AG10803 (cell line): ENCODE measurements around the gene PACSIN1.

ENCODE experiments used
- DNase-seq: peaks from one replicate; pipeline ENCODE4 v3.0.0; 2010; ENCODE audit warnings: low read depth
- H3K4me3 ChIP-seq: 2 replicates; pipeline ENCODE4 v1.5.1; 2011; ENCODE audit warnings: mild to moderate bottlenecking, low read length, control low read depth
- TF ChIP-seq, protein P1 (sequence below): conservative IDR thresholded peaks from 2 replicates; pipeline ENCODE4 v1.5.1; 2011; ENCODE audit warnings: mild to moderate bottlenecking, low read length, control low read depth, inconsistent platforms

The PACSIN1 gene

DNA sequence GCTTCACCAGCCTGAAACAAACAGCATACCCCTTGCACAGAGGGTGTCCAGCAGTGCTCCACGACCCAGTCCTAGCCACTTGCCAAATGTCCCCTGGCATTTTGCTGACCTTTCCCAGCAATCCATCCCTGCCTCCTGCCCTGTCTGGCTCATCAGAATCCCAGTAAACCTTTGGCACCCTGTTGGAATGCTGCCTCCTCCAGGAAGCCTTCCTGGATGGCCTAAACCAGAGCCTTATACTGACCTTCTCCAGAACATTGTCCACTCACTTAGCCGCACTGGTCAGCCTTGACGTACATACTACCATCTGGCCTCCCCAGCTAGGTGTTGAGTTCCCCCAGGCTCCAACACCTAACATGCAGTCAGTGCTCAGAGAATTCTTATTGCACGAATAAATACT is 2.0 kb upstream of the PACSIN1 start:
- no peak for DNase-seq
- TF ChIP-seq, protein P1, sequence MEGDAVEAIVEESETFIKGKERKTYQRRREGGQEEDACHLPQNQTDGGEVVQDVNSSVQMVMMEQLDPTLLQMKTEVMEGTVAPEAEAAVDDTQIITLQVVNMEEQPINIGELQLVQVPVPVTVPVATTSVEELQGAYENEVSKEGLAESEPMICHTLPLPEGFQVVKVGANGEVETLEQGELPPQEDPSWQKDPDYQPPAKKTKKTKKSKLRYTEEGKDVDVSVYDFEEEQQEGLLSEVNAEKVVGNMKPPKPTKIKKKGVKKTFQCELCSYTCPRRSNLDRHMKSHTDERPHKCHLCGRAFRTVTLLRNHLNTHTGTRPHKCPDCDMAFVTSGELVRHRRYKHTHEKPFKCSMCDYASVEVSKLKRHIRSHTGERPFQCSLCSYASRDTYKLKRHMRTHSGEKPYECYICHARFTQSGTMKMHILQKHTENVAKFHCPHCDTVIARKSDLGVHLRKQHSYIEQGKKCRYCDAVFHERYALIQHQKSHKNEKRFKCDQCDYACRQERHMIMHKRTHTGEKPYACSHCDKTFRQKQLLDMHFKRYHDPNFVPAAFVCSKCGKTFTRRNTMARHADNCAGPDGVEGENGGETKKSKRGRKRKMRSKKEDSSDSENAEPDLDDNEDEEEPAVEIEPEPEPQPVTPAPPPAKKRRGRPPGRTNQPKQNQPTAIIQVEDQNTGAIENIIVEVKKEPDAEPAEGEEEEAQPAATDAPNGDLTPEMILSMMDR, result no peak
- no peak overlapping the region for H3K4me3 ChIP-seq

DNA sequence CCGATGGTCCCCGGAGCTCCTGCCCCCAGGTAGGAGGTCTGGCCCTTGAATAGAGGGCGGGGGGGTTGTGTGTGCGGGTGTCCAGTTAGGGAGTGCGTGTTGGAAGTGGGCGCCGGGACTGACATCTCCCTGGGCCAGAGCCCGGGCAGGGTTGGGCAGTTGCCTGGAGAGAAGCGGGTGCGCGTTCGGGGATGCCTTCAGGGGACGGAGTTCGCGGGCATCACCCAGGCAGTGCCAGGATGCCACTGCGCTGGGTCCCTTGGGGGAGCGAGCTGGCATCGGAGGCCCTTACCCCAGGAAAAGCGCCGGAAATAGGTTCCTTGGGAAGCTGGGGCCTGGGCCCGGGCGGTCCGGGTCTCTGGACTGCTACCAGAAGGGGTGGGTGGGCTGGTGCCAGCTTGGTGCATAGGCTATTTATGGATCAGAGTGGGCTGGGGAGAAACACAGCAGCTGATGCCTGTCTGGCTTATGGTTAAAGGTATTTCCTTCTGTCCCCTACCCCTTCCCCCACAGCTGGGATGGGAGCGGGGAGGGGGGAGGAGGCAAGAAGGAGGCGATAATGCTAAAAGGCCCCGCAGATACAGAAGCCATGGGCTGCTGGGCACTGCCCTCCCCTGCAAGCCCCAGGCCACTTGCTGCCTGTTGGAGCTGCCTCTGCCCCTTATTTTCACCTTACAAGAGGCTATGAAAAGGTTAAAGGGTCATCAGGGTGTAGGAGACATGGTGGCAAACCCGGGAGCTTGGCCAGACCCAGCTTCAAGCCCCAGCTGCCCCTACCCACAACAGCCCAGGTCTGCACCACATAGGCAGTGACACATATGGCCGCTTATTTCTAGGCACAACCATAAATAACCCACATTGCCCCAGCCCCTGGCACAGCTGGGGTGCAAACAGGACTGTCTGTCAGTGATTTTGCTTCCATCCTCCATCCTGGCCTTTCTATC is 638 bp downstream of the PACSIN1 start:
- no peak overlapping the region for H3K4me3 ChIP-seq
- TF ChIP-seq, protein P1, result no peak
- no peak for DNase-seq

DNA sequence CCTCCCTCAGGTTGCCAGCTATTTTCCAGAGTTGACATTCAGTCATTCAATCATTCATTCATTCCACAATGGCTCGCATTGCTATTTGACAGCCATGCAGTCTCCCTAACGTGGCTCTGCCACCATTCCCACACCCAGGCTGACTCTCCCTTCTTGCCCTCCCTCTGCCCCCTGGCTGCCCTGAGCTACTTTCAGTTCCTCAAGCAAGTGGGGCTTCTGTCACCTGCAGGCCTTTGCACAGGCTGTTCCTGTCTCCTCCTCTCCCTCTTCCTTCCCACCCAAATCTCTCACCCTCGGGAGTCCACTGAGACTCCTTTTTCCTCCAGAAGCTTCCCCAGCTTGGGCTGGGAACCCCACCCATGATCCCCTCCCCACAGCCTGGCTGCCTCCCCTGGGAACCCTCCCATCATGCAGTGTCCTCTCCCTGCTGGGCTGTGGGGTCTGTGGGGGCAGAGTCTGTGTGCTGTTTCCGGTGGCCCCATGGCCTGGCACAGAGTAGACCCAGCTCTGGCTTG is 2.6 kb downstream of the PACSIN1 start:
- no peak overlapping the region for H3K4me3 ChIP-seq
- DNase-seq, result no peak
- TF ChIP-seq, protein P1, result no peak

DNA sequence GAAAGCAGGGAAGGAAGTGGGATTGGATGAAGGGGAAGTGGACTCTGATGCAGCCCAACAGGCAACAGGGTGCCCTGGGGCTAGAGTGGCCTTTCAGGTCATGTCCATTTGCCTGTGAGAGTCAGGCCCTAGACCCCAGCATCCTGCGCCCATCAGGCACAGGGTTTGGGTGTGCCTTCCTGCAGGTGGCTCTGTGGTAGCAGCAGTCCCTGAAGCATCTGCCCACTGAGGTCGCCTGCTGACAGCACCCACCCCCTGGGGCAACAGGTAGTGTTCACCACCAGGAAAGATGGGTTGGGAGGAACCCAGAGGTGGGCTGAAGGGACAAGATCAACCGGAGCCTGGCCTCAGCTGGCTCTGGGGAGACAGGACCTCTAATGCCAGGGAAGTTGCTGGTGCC is 3.6 kb downstream of the PACSIN1 start:
- TF ChIP-seq, protein P1, result no peak

DNA sequence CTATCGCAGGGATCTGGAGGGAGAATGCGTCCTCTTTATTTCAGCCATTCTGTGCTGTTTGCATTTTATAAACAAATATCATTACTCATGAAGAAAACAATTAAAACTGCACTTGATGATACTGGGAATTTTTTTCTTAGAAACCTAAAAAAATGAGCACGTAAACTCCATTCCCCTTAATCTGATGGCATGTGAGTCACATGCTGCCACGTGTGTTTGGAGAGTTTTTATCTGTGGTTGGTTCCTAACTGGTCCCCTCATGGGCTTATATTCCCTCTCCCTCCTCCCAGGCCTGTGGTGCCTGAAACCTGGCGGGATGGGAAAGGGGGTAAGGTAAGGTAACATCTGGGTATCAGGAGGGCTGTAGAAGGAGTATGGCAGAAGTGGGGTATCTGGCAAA is 6.5 kb downstream of the PACSIN1 start:
- TF ChIP-seq, protein P1, result no peak
- no peak for DNase-seq
- no peak overlapping the region for H3K4me3 ChIP-seq

More for the DNA sequence above, 3.6 kb downstream of the PACSIN1 start:
- no peak for DNase-seq
- H3K4me3 ChIP-seq, result no peak overlapping the region

DNA sequence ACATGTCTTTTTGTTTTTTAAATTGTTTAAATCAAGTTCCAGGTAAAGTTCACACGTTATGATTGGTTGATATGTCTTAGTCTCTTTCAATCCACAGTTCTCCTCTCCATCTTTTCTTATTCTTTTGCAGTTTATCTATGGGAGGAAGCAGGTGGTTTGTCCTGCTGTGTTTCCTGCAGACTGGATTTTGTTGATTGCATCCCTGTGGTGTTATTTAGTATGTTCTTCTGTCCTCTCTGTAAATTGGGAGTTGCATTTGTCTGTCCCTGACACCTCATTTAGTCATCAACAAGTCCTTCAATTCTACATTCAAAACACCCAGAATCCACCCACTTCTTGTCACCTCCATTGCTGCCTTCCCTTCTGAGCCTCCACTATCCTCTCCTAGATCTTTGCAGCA is 8.1 kb downstream of the PACSIN1 start:
- TF ChIP-seq, protein P1, result no peak
- no peak for DNase-seq
- H3K4me3 ChIP-seq, result no peak overlapping the region

DNA sequence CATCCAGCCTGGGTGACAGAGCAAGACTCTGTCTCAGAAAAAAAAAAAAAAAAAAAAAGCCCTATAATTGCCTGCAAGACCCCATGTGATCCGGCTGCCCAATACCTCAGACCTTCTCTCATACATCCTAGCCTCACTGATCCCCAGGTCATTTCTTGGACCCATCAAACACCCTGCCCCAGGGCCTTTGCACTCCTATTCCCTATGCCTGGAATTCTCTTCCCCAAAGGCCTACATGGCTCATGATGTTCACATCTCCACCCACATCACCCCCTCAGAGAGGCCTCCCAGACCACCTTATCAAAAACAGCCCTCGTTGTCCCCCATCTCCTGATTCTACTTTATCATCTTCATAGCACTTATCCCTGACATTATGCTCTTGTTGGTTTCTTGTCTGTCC is 8.9 kb downstream of the PACSIN1 start:
- H3K4me3 ChIP-seq, result no peak overlapping the region
- TF ChIP-seq, protein P1, result no peak
- DNase-seq, result no peak
